HepG2 (cell line): ENCODE measurements around the gene SIM1. TPM values are rescaled to one million over a fixed set of nuclear protein-coding genes. Genes with fewer than 3 reads are reported as not detected.

Source experiments
- ATAC-seq: fragments of 200-7000 bp; cut with Tn5 transposase; 3 replicates; pipeline ENCODE4 v1.9.1; 2020; ENCODE audit warnings: mild to moderate bottlenecking, moderate library complexity
- BruUV-seq: library from RNA; stranded (reverse); fragments of 400-500 nt; replicated peaks from 2 replicates; lab custom pipeline; 2021; lab: Mats Ljungman, UMichigan
- CTCF ChIA-PET: fragments of 300-600 bp; formaldehyde crosslinking; extraction: SDS; loops from one replicate; lab custom pipeline; 2021; ENCODE audit warnings: low total read pairs, inconsistent platforms, low intra/inter-chr PET ratio; lab: Yijun Ruan, JAX
- POLR2A ChIA-PET: fragments of 350-600 bp; sonication (Branson Sonifier 250); formaldehyde crosslinking; loops from one replicate; lab custom pipeline; 2020; ENCODE audit warnings: antibody characterized with exemption, inconsistent platforms; lab: Yijun Ruan, JAX
- DNase-seq: peaks from one replicate; pipeline ENCODE4 v3.0.0-alpha.2; 2015; ENCODE audit warnings: low spot score
- FAIRE-seq: peaks from 3 replicates; lab custom pipeline; 2011; peaks lifted over from hg19 to GRCh38; lab: Jason Lieb, UNC
- H2AFZ ChIP-seq: one replicate; pipeline ENCODE4 v1.6.1; 2011; ENCODE audit warnings: low read length, inconsistent platforms
- H3K27ac ChIP-seq: fragments of 300-600 bp; 3 replicates; pipeline ENCODE4 v1.8.0; 2011; ENCODE audit warnings: mixed run types, mild to moderate bottlenecking, mixed read lengths, low read length, inconsistent platforms; ENCODE audit not compliant: insufficient read depth; ENCODE audit errors: extremely low read length
- H3K27me3 ChIP-seq, 2 experiments: fragments of 200-600 bp in 1 of 2; 2 replicates in 1 of 2; 3 replicates in 1 of 2; pipeline versions ENCODE4 v1.6.0 to v1.8.0; 2011; ENCODE audit warnings: low read length in 2 of 2, mild to moderate bottlenecking in 2 of 2, moderate library complexity in 2 of 2, inconsistent platforms in 1 of 2; ENCODE audit not compliant: insufficient read depth in 2 of 2, control insufficient read depth in 1 of 2
- H3K36me3 ChIP-seq, 2 experiments: fragments of 200-600 bp in 1 of 2; replicated peaks in 1 of 2; 2 replicates in 1 of 2; 3 replicates in 1 of 2; pipeline versions ENCODE4 v1.5.1 to v1.8.0; 2011; ENCODE audit warnings: low read length in 2 of 2, inconsistent platforms in 1 of 2; ENCODE audit not compliant: insufficient read depth in 2 of 2, control insufficient read depth in 1 of 2
- H3K4me1 ChIP-seq: 2 replicates; pipeline ENCODE4 v1.5.1; 2012; ENCODE audit warnings: low read length, inconsistent platforms; ENCODE audit not compliant: insufficient read depth
- H3K4me2 ChIP-seq: 2 replicates; pipeline ENCODE4 v1.6.0; 2011; ENCODE audit warnings: low read depth, low read length, inconsistent platforms
- H3K4me3 ChIP-seq, 3 experiments: fragments of 200-600 bp in 1 of 3; sonication (generic), shearing (Covaris generic) in 1 of 3; replicated peaks in 1 of 3; 2 replicates each; pipeline ENCODE4 v1.5.1; 2011 to 2016; ENCODE audit warnings: low read length in 3 of 3, inconsistent platforms in 2 of 3, low read depth in 2 of 3, mild to moderate bottlenecking in 2 of 3, control low read depth in 1 of 3, mixed read lengths in 1 of 3; ENCODE audit not compliant: insufficient read depth in 1 of 3
- H3K79me2 ChIP-seq: one replicate; pipeline ENCODE4 v1.6.1; 2011; ENCODE audit warnings: low read length, inconsistent platforms; ENCODE audit not compliant: insufficient read depth
- H3K9ac ChIP-seq: 2 replicates; pipeline ENCODE4 v1.6.0; 2011; ENCODE audit warnings: mild to moderate bottlenecking, low read depth, low read length, inconsistent platforms; ENCODE audit not compliant: insufficient read depth
- H3K9me3 ChIP-seq: 2 replicates; pipeline ENCODE4 v1.5.1; 2012; ENCODE audit warnings: mild to moderate bottlenecking, low read length
- H4K20me1 ChIP-seq: 2 replicates; pipeline ENCODE4 v1.6.0; 2011; ENCODE audit warnings: inconsistent platforms, mild to moderate bottlenecking, low read length, moderate library complexity; ENCODE audit not compliant: insufficient read depth
- ATF6 ChIP-seq: sonication (generic); formaldehyde crosslinking; conservative IDR thresholded peaks from 2 replicates; pipeline ENCODE4 v1.4.0; 2020; ENCODE audit warnings: missing genetic modification reagents
- RNF2 ChIP-seq: fragments of 450-650 bp; conservative IDR thresholded peaks from 2 replicates; pipeline ENCODE4 v1.6.1; 2016; ENCODE audit warnings: low read depth
- SRSF9 ChIP-seq: fragments of 200-400 bp; formaldehyde crosslinking; IDR thresholded peaks from 2 replicates; pipeline ENCODE4 v1.6.1; 2018; ENCODE audit warnings: borderline replicate concordance, mild to moderate bottlenecking, low read depth, low read length; ENCODE audit not compliant: insufficient read depth, poor library complexity, severe bottlenecking
- ZNF20 ChIP-seq: sonication (generic); formaldehyde crosslinking; IDR thresholded peaks from 2 replicates; pipeline ENCODE4 v1.4.0; 2020; ENCODE audit warnings: mild to moderate bottlenecking, moderate library complexity, missing genetic modification reagents
- ZNF280D ChIP-seq: sonication (generic); formaldehyde crosslinking; IDR thresholded peaks from 2 replicates; pipeline ENCODE4 v1.5.1; 2020; ENCODE audit warnings: mild to moderate bottlenecking, missing genetic modification reagents
- ZNF619 ChIP-seq: sonication (generic); formaldehyde crosslinking; IDR thresholded peaks from 2 replicates; pipeline ENCODE4 v1.4.0; 2020; ENCODE audit warnings: mild to moderate bottlenecking, missing genetic modification reagents
- WGBS: methylation state at CpG from one replicate; pipeline ENCODE4 v1.1.6; 2017; ENCODE audit warnings: low lambda C conversion rate; 5-methylcytosine and 5-hydroxymethylcytosine counted together
- in situ Hi-C: cut with HindIII; loops from 2 replicates; pipeline ENCODE4 v1.10.0; 2017; ENCODE audit warnings: low pct_unique_long_range_greater_than_20kb; ENCODE audit not compliant: extremely low pct_ligation_motif_present
- intact Hi-C: fragments of 100-400 bp; cut with micrococcal nuclease; formaldehyde crosslinking; loops from one replicate; pipeline ENCODE4 v1.10.0; 2022; ENCODE audit not compliant: unreplicated experiment
- polyA plus RNA-seq, 8 experiments: library from polyadenylated mRNA; depleted of rRNA in 3 of 8; stranded (reverse) in 7 of 8; unstranded in 1 of 8; fragments of >200 nt; fragmentation: Illumina TruSeq in 4 of 8; extraction: Trizol in 4 of 8; gene quantifications; 2 replicates each; pipeline versions ENCODE4 v1.2.1 to v1.2.3, GENCODE V29; 2011 to 2016; ENCODE audit warnings: low read depth in 4 of 8, missing spikeins in 1 of 8, mixed read lengths in 1 of 8; ENCODE audit not compliant: insufficient read depth in 1 of 8
- total RNA-seq, 5 experiments: library from RNA; depleted of rRNA; stranded (reverse); fragments of >200 nt; fragmentation: Illumina TruSeq; extraction: Trizol; gene quantifications; 2 replicates each; pipeline ENCODE4 v1.2.3, GENCODE V29; 2016; ENCODE audit warnings: low read depth in 1 of 5

The SIM1 gene
- total and polyA plus RNA-seq, 2 of the 13 experiments (the other 11 are each of a cell fraction or from before 2014, with no cell fraction given) = not detected

- H3K27ac ChIP-seq = no peak overlapping the region
- H3K79me2 ChIP-seq = no peaks in the 10 kb centered on the region
- ATAC-seq (no peak), FAIRE-seq (no peak), DNase-seq (no peak)
- ChIA-PET POLR2A (no interaction called here), CTCF (no interaction called here)
- peaks cover 15 to 56% of the 10 kb centered on the region in 2 experiments for H3K27me3 ChIP-seq
- no TSS peak for BruUV-seq
- H2AFZ ChIP-seq = no peak overlapping the region
- no peak overlapping the region for H3K4me2 ChIP-seq
- in situ Hi-C loops (no loop called here), intact Hi-C loops (no loop called here)
- no peaks in the 10 kb centered on the region for H3K4me1 ChIP-seq
- H3K4me3 ChIP-seq = no peak overlapping the region
- no peaks in the 10 kb centered on the region for H3K36me3 ChIP-seq
- H4K20me1 ChIP-seq = peaks cover 2% of the 10 kb centered on the region; the same call in 1 of the 2 replicates
- 21% methylated on average over 24 of the region's 24 CpGs for WGBS
- no peak for TF ChIP-seq ZNF20 (CRISPR knock-in tag)
- TF ChIP-seq RNF2 = 0 out of 2 replicates have a peak, but pooled peaks have one; percentile 60
- no peak for TF ChIP-seq SRSF9
- TF ChIP-seq ZNF619 (CRISPR knock-in tag) = no peak
- no peak for TF ChIP-seq ZNF280D (CRISPR knock-in tag)
- no peak for TF ChIP-seq ATF6 (CRISPR knock-in tag)
- H3K9ac ChIP-seq = no peak overlapping the region
- no peaks in the 10 kb centered on the region for H3K9me3 ChIP-seq
Measured at GRCh38 chr6:100456141-100456907, 8.4 kb downstream of the SIM1 start.
